IPS-15b (cell line): Measurements from ENCODE around the gene KRABD2.

Experiments
- H3K27me3 ChIP-seq: one replicate; pipeline ENCODE4 v1.6.1; 2013; ENCODE audit warnings: low read length; ENCODE audit not compliant: control insufficient read depth, insufficient read depth
- H3K36me3 ChIP-seq: one replicate; pipeline ENCODE4 v1.6.1; 2013; ENCODE audit warnings: low read length; ENCODE audit not compliant: control insufficient read depth, insufficient read depth
- H3K4me1 ChIP-seq: one replicate; pipeline ENCODE4 v1.6.1; 2013; ENCODE audit warnings: mild to moderate bottlenecking, low read length; ENCODE audit not compliant: control insufficient read depth, insufficient read depth
- H3K4me3 ChIP-seq: one replicate; pipeline ENCODE4 v1.5.1; 2013; ENCODE audit warnings: low read depth, low read length
- H3K9ac ChIP-seq: one replicate; pipeline ENCODE4 v1.6.1; 2013; ENCODE audit warnings: low read depth, mild to moderate bottlenecking, low read length
- H3K9me3 ChIP-seq: one replicate; pipeline ENCODE4 v1.6.1; 2013; ENCODE audit warnings: mild to moderate bottlenecking, low read length; ENCODE audit not compliant: control insufficient read depth, insufficient read depth

KRABD2 gene

DNA sequence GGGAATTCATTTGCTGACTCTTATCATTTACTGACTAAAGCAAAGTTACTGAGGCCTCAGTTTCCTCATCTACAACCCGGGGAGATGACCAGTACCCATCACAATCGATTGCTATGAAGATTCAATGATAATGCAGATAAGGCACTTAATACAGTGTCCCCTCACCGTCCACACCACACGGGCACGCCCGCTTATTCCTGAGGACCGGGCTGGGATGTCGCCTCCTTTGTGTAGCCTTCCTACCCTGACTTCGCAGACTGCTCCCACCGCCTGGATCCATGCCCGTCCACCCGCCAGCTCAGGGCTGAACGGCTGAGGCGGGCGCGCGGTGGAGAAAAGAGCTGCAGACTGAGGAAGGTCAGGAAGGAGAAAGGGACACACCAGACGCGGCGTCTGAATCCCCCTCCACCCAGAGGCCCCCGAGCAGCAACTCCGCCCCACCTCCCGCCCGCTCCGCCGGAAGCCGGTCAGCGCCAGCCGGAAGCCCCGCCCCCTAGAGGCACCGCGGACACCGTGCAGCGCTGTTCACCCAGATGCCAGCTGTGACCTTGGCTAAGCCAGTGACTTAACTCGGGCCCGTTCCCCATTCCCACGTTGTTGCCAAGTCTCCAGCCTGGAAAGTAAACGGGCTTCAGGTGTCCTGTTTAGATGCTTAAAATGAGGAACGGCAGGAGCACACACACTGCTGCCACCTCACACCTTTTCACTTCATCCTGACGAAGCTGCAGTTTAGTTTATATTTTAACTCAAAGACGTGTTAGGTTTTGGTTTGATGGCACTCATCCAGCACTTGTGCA lies at the start of gene KRABD2:
TSS of gene KRABD2 (minus strand) at position 434 of the 797 bp plus-strand sequence.
- Histone ChIP-seq H3K27me3 (no peaks in the 10 kb centered on the region), H3K9me3 (no peaks in the 10 kb centered on the region), H3K4me3 (peak within 1 kb of the TSS; percentile 84), H3K4me1 (peaks cover 12% of the 10 kb centered on the region), H3K9ac (peak within 1 kb of the TSS; percentile 82), H3K36me3 (peaks cover 38% of the 10 kb centered on the region)

DNA sequence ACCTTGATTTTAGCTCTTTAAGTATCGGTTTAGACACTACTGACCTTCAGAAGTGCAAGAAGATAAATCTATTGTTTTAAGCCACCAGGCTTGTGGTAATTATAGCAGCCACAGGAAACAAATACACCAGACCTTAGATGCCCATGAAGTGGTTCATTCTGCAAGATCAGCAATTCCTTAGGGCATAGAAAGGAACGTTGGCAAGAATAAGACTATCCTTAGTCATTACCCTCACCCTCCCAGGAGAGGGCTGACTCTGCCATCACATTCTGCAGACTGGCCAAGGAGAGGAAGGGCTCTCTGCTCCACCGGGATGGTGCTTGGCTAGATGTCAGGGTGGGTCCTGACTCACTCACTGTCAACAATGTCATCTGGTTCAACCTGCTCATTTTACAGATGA lies 45.1 kb upstream of the KRABD2 start:
- Histone ChIP-seq H3K27me3 (no peaks in the 10 kb centered on the region), H3K9me3 (no peaks in the 10 kb centered on the region), H3K36me3 (no peaks in the 10 kb centered on the region), H3K4me3 (no peak overlapping the region), H3K9ac (no peak overlapping the region), H3K4me1 (no peaks in the 10 kb centered on the region)

DNA sequence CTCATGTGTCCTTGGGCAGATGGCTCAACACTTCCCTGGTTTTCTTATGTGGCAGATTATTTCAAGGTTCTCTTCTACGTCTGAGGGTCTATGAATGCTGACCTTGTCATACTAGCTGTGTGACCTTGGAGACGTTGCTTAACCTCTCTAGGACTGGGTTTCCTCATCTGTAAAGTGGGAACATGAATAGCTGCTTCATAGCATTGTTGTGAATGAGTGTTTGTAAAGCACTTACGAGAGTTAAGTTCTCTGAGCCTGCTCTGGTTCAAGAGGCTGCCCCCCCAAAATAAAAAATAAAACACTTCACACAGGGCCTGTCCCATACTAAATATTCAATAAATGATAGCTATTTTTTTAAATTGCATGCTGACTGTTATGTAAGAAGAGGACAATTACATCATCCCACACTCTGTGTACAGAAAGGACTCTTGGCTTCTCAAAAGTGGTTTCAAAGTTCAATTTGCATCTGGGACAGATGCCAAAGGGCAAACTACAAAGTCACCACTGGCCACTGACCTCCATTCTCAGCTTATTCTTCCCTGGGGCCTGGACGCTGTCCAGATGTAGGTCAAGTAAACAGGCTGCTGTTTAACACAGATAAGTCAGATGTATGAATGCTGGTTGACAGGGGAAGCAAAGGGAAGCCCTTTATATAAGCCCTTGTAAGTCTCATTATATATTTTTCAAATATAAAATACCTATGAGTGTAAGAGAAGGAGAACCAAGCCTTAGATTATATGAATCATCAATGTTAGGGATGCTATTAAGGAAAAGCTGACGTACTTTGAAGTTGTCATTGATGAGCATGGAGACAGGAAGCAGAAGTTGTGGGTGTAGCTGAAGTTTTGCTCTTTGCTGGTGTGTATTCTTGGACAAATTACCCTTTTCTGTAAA lies 43.8 kb upstream of the KRABD2 start:
- no peaks in the 10 kb centered on the region for H3K36me3 ChIP-seq
- no peak overlapping the region for H3K9ac ChIP-seq

DNA sequence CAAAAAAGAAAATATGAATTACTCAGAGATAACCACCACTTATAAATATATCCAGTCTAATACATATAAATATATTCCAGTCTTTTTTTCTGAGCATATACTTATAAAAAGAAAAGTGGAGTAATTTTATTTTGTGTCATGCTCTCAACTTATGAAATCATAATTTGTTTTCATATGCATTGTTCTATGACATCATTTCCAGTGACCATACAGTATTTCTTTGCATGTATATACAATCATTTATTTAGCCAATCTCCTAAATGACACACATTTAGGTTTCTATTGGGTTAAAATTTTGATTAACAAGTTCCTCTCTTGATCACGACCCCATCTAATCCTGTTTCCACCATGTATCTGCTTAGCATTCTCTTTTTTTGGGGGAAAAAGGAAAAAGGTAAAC lies 42.8 kb upstream of the KRABD2 start:
- H3K36me3 ChIP-seq = no peaks in the 10 kb centered on the region
- no peak overlapping the region for H3K4me3 ChIP-seq
- no peaks in the 10 kb centered on the region for H3K27me3 ChIP-seq
- no peaks in the 10 kb centered on the region for H3K4me1 ChIP-seq
- no peak overlapping the region for H3K9ac ChIP-seq
- no peaks in the 10 kb centered on the region for H3K9me3 ChIP-seq

More for the DNA sequence above, 43.8 kb upstream of the KRABD2 start:
- H3K27me3 ChIP-seq = no peaks in the 10 kb centered on the region
- no peak overlapping the region for H3K4me3 ChIP-seq
- no peaks in the 10 kb centered on the region for H3K4me1 ChIP-seq
- H3K9me3 ChIP-seq = no peaks in the 10 kb centered on the region

DNA sequence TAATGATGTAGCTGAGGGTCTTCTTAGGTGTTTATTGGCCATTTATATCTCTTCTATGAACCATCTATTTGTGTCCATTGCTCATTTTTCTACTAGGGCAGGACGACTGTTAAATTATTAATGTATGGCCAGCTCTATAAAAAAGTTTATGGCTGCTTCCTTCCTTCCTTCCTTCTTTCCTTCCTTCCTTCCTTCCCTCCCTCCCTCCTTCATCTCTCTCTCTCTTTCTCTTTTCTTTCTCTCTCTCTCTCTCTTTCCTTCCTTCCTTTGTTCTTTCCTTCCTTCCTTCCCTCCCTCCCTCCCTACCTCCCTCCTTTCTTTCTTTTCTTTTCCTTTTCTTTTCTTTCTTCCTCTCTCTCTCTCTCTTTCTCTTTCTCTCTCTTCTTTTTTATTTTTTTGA lies 42.0 kb upstream of the KRABD2 start:
- no peaks in the 10 kb centered on the region for H3K4me1 ChIP-seq
- H3K36me3 ChIP-seq = no peaks in the 10 kb centered on the region
- H3K9ac ChIP-seq = no peak overlapping the region
- H3K27me3 ChIP-seq = no peaks in the 10 kb centered on the region
- H3K4me3 ChIP-seq = no peak overlapping the region
- H3K9me3 ChIP-seq = no peaks in the 10 kb centered on the region

DNA sequence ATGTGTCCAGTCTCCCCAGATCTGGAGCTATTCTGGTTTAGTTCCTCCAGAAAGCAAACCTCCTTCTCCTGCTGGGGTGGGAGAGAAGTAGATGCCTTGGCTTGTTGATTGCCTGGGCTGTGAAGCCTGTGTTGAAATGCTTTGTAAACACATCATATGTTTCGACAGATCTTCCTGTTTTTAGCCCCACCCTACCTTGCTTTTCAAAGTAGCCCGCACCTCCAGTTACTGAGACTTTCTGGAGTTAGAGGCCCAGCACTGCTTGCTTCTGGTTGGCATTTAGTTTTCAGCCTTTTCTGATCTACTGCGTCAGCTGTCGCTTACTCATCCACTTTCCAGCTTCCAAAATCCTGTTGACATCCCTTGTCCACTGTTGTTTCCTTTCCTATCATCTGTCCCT lies 41.3 kb upstream of the KRABD2 start:
- H3K27me3 ChIP-seq = no peaks in the 10 kb centered on the region
- H3K4me3 ChIP-seq = no peak overlapping the region
- no peak overlapping the region for H3K9ac ChIP-seq
- H3K36me3 ChIP-seq = no peaks in the 10 kb centered on the region
- no peaks in the 10 kb centered on the region for H3K9me3 ChIP-seq
- H3K4me1 ChIP-seq = no peaks in the 10 kb centered on the region

DNA sequence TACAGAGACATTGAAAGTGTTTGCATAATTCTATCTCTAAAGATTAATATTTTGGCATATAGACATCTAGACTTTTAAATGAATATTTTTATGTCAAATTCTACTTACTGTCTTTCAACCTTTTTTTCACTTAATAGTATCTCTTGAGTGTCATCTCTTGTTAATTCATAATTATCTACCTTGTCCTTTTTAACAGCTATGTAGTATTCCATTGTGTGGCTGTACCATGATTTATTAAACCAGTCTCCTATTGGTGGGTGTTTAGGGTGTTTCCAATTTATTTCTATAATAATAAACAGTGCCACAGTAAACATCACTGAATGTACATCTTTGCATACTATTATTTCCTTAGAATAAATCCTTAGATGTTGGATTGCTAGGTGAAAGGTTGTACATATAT lies 37.4 kb upstream of the KRABD2 start:
- Histone ChIP-seq H3K9ac (no peak overlapping the region), H3K36me3 (no peaks in the 10 kb centered on the region), H3K4me3 (no peak overlapping the region), H3K9me3 (no peaks in the 10 kb centered on the region), H3K4me1 (peaks cover 3% of the 10 kb centered on the region), H3K27me3 (no peaks in the 10 kb centered on the region)

DNA sequence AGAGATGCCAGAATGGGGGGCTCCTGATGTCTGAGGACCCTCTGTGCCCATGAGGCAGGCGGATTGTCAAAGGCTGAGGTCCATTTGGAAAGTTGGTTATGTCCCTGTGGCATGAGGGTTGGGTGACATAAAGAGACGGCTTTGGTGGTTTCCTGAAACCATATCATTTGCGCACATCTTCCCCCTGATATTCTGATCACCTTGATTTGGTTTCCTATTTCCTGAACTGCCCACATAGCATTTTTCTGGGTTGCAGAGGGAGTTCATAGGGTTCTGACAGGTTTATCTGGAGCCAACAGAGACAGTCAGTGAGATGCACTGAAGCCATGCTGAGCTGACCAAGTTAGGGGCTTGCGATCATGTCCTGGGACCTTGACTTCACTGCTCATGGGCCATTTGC lies 36.8 kb upstream of the KRABD2 start:
- no peaks in the 10 kb centered on the region for H3K9me3 ChIP-seq
- no peaks in the 10 kb centered on the region for H3K36me3 ChIP-seq
- no peaks in the 10 kb centered on the region for H3K27me3 ChIP-seq
- H3K4me1 ChIP-seq = peaks cover 3% of the 10 kb centered on the region
- no peak overlapping the region for H3K4me3 ChIP-seq
- no peak overlapping the region for H3K9ac ChIP-seq

DNA sequence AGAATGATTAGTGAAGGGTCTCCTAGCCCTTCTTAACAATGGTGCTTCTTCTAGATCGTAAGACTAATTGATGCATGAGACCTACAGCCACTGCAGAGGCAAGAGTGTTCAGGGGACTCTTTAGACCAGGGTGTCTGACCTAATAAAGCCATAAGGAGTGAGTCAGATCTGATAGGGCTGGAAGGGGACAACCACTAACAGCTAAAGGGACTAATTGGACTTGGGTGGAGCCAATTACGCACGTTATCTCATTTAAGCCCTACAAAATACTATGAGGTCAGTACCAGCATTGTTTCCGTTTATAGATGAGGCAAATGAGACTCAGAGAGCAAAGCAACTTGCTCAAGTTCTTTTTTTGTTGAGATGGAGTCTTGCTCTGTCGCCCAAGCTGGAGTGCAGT lies 35.6 kb upstream of the KRABD2 start:
- Histone ChIP-seq H3K4me3 (no peak overlapping the region), H3K36me3 (no peaks in the 10 kb centered on the region), H3K9ac (no peak overlapping the region), H3K27me3 (no peaks in the 10 kb centered on the region), H3K9me3 (no peaks in the 10 kb centered on the region), H3K4me1 (peaks cover 6% of the 10 kb centered on the region)

DNA sequence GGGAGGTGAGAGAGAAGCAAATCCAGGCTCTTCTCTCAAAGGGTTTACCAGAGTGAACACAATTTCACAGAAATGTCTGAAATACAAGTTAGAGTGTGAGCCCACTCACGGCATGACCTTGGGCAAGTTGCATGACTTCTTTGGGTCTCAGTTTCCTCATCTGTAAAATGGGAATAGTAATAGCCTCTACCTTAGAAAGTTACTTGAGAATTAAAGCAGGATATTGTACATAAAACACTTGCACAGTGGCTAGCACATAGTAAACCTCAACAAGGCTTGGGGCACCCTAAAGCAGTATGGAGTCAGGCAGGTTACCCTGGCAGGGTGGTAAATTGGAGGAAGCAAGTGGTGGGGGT lies 34.4 kb upstream of the KRABD2 start:
- H3K36me3 ChIP-seq = no peaks in the 10 kb centered on the region
- peaks cover 6% of the 10 kb centered on the region for H3K4me1 ChIP-seq
- H3K9ac ChIP-seq = no peak overlapping the region
- no peak overlapping the region for H3K4me3 ChIP-seq
- H3K9me3 ChIP-seq = no peaks in the 10 kb centered on the region
- no peaks in the 10 kb centered on the region for H3K27me3 ChIP-seq

DNA sequence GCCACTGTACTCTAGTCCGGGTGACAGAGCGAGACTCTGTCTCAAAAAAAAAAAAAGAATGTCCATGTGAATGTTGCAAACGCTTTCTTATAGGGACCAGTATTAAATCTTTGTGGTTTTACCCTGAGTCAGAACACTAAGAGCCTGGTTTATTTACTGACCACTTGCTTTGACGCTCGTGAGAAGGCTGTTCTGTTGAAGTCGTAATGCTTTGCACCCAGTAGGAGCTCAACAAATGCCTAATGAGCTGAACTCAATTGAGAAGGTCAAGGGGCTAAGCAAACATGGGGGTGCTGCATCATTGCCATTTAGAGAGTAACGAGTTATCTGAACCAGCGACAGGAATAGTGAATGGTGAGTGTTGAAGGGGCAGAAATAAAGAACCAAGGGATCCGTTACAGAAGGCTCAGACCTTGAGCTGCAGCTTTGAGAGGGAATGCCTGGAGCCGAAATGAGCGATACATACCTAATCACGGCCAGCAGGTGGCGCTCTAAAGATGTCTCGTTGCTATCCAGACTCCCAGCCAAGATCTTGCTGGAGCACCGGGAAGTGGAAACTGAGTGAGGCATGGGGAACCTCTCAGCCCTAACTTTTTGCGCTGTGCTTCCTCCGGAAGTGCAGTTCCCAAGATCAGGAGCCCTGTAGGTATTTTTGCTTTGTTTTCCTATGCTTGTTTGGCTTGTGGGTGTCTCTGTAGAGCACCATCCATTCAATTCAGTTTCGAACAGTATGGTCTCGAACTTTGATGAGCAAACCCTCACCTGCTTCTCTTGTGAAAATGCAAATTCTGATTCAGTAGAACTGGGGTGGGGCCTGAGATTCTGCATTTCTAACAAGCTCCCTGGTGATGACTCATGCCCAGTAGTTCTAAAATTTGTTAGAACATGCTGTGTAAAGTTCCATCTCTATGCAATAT lies 33.7 kb upstream of the KRABD2 start:
- H3K36me3 ChIP-seq = no peaks in the 10 kb centered on the region
- H3K4me1 ChIP-seq = peaks cover 6% of the 10 kb centered on the region
- no peak overlapping the region for H3K9ac ChIP-seq
- no peaks in the 10 kb centered on the region for H3K9me3 ChIP-seq
- no peaks in the 10 kb centered on the region for H3K27me3 ChIP-seq
- H3K4me3 ChIP-seq = peak overlapping the region; percentile 12
